GM13976 (cell line): Measurements from ENCODE around the gene ANKRD49.

Experiments
- DNase-seq: peaks from one replicate; pipeline ENCODE4 v3.0.0; 2012; ENCODE audit warnings: low spot score
- in situ Hi-C: fragments of 300-500 bp; cut with MboI; formaldehyde crosslinking; loops from one replicate; pipeline ENCODE4 v1.12.0; 2022; ENCODE audit warnings: low sequenced_read_pairs, mixed read lengths, inconsistent platforms; ENCODE audit not compliant: unreplicated experiment
- TF ChIP-seq, protein P1 (sequence below): IDR thresholded peaks from 2 replicates; pipeline ENCODE4 v1.5.1; 2012; ENCODE audit warnings: borderline replicate concordance, mild to moderate bottlenecking; ENCODE audit not compliant: insufficient read depth; ENCODE audit errors: extremely low read depth, missing control alignments, control extremely low read depth

The ANKRD49 gene

DNA sequence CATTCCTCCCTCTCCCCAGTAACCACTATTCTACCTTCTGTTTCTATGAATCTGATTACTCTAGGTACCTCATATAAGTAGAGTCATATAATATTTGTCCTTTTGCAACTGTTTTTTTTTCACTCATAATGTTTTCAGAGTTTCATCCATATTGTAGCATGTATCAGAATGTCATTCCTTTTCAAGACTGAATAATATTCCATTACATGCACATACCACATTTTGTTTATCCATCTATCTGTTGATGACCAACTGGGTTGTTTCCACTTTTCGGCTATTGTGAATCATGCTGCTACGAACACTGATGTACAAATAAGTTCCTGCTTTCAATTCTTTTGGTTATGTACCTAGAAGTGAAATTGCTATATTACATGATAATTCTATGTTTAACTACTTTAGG lies 40.8 kb upstream of the ANKRD49 start:
- DNase-seq, result no peak
- in situ Hi-C loops, result no loop called here
- TF ChIP-seq, protein P1, sequence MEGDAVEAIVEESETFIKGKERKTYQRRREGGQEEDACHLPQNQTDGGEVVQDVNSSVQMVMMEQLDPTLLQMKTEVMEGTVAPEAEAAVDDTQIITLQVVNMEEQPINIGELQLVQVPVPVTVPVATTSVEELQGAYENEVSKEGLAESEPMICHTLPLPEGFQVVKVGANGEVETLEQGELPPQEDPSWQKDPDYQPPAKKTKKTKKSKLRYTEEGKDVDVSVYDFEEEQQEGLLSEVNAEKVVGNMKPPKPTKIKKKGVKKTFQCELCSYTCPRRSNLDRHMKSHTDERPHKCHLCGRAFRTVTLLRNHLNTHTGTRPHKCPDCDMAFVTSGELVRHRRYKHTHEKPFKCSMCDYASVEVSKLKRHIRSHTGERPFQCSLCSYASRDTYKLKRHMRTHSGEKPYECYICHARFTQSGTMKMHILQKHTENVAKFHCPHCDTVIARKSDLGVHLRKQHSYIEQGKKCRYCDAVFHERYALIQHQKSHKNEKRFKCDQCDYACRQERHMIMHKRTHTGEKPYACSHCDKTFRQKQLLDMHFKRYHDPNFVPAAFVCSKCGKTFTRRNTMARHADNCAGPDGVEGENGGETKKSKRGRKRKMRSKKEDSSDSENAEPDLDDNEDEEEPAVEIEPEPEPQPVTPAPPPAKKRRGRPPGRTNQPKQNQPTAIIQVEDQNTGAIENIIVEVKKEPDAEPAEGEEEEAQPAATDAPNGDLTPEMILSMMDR, result no peak

DNA sequence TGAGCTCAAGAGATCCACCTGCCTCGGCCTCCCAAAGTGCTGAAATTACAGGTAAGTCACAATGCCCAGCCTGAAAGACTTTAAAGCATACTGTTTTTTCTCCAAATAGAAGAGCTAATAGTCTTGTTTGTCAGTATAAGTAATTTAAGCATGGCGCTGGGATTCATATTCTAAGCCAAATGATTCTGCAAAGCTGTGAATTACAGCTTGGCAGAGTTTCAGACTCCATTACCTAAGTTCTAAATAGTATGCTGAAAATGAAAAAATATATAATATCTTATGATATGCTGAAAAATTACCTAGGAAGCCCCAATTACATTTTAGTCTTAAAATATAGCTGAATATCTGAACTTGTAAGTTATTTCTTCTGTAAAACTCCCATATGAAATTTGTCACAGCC lies 39.5 kb upstream of the ANKRD49 start:
- in situ Hi-C loops, result no loop called here

GRCh38 chr11:94455861-94456260 lies 37.9 kb upstream of the ANKRD49 start:
- in situ Hi-C loops, result no loop called here
- DNase-seq, result no peak
- TF ChIP-seq, protein P1, result no peak

More for the DNA sequence above, 39.5 kb upstream of the ANKRD49 start:
- TF ChIP-seq, protein P1, result no peak
- DNase-seq, result no peak

DNA sequence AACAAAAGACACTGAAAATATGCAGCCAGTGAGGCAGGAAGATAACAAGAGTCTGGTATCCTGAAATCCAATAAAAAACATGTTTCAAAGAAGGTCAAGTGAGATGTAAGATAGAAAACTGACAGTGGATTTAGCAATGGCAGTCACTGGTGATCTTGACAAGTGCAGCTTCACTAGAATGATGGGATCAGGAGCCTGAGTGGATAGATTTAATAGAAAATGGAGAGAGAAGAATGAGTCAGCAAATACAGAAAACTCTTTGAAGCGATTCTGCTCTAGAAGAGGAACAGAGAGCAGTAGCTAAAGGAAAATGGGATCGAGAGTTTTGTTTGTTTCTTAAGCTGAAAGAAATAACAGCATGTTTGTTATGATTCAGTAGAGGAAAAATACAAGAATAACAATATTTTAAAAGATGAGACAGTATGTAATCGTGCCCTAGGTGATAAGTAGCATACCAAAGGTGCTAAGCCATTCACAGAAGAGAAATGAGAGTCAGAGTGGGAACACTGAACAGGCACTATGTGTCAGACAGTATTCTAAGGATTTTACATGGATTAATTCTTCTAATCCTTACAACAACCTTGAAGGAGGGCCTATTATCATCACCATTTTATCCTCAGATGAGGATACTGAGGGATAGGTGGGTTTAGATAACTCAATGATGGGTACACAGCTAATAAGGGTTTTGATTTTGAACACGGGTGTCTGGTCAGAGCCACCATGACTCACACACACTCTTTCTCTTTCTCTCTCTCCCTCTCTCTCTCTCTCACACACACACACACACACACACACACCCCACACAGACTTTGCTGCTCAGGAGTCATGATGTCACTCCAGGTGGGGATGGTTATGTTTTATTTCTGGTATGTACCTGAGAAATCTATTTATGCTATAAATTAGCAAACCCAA lies 36.4 kb upstream of the ANKRD49 start:
- in situ Hi-C loops, result no loop called here
- TF ChIP-seq, protein P1, result no peak
- DNase-seq, result peak; percentile 6

GRCh38 chr11:94459576-94459975 lies 34.2 kb upstream of the ANKRD49 start:
- TF ChIP-seq, protein P1, result no peak

DNA sequence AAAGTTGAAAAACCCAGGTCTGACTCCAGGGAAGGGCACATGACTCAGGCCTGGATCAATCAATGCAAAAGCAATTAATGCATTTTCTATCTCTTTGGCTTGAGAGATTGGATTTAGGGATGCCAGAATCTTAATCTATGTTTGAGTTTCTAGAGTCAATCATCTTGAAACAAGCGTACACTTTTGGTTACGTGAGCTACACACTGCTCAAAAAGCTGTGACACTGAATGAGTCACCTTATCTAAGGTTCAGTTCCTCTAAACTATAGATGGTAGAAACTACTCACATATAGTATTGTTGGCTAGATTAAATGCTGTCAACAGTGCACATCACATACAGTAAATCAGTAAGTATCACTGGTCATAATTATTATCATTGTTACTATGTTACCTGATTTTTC lies 24.4 kb upstream of the ANKRD49 start:
- DNase-seq, result peak; percentile 37

More at GRCh38 chr11:94459576-94459975, 34.2 kb upstream of the ANKRD49 start:
- in situ Hi-C loops, result no loop called here
- peak; percentile 13 for DNase-seq

More for the DNA sequence above, 24.4 kb upstream of the ANKRD49 start:
- in situ Hi-C loops, result no loop called here
- TF ChIP-seq, protein P1, result no peak
